ENCODE results near the gene SOAT1. TPM values are rescaled to one million over a fixed set of nuclear protein-coding genes. Genes with fewer than 3 reads are reported as not detected.

Gene SOAT1
- total RNA-seq, 2 donors from 2014 or later: 7.9 to 10.8 TPM

DNA sequence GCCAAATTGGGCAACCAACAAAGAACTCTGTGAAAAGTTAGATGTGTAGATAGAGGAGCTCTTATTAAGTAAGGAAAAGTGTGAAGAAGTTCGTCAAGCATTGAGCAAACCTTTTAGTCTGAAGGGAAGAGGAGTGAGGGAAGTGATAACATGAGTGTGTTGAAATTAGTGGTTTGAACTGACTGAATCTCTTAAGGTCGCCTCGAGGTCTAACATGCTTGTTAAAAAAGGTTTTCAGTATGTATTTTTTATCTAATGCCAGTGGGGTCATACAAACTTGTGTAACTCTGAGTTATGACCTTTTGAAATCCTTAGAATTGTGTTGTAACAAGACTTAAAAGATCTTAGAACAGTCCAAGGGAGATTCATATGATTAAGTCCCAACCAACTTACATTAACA is 34.1 kb downstream of the SOAT1 start:
- no peak for DNase-seq (ENCODE audit: low spot score)
- Histone ChIP-seq H3K9me3 (peaks cover 0 to 4% of the 10 kb centered on the region in 2 donors), H3K36me3 (peaks cover 8% of the 10 kb centered on the region), H3K4me3 (no peak overlapping the region), H3K27me3 (no peaks in the 10 kb centered on the region), H3K27ac (no peak overlapping the region), H3K4me1 (no peaks in the 10 kb centered on the region)
- TF ChIP-seq, protein P1, sequence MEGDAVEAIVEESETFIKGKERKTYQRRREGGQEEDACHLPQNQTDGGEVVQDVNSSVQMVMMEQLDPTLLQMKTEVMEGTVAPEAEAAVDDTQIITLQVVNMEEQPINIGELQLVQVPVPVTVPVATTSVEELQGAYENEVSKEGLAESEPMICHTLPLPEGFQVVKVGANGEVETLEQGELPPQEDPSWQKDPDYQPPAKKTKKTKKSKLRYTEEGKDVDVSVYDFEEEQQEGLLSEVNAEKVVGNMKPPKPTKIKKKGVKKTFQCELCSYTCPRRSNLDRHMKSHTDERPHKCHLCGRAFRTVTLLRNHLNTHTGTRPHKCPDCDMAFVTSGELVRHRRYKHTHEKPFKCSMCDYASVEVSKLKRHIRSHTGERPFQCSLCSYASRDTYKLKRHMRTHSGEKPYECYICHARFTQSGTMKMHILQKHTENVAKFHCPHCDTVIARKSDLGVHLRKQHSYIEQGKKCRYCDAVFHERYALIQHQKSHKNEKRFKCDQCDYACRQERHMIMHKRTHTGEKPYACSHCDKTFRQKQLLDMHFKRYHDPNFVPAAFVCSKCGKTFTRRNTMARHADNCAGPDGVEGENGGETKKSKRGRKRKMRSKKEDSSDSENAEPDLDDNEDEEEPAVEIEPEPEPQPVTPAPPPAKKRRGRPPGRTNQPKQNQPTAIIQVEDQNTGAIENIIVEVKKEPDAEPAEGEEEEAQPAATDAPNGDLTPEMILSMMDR (IDR thresholded peaks at IDR 0.05): no peak

DNA sequence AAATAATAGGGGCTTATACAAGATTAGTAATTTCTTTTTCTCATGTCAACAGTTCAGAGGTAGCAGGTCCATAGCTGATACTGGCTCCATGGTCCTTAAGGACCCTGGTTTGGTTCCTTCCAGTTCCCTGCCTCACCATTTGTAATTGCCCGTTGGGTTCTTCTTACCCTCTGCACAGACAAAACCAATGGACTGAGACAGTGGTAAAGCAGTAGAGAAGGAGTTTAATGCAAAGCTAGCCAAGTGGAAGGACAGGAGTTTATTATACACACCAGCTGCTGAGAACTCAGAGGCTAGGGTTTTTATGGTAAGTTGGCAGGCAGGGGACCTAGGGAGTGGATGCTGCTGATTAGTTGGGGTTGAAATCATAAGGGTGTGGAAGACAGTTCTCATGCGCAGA is 36.3 kb downstream of the SOAT1 start:
- Histone ChIP-seq H3K27ac (no peak overlapping the region), H3K9me3 (peaks cover 0 to 4% of the 10 kb centered on the region in 2 donors), H3K36me3 (no peaks in the 10 kb centered on the region), H3K27me3 (no peaks in the 10 kb centered on the region), H3K4me3 (no peak overlapping the region), H3K4me1 (no peaks in the 10 kb centered on the region)
- no peak for DNase-seq (ENCODE audit: low spot score)
- TF ChIP-seq, protein P1 (IDR thresholded peaks at IDR 0.05): no peak

DNA sequence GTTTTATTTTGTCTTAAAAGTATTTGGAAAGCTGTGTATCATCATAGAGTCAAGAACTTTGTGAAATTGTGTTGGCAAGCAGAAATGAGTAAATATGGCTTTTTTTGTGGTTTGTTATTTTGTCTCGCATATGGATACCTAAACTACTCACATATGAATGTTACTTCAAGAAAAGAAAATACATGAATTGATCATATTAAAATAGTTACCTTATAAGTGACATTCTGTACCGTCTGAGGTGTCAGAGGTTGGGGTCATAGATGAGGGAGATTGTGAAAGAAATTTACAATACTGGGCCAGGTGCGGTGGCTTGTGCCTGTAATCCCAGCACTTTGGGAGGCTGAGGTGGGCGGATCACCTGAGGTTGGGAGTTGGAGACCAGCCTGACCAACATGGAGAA is 40.8 kb downstream of the SOAT1 start:
- Histone ChIP-seq H3K4me1 (no peaks in the 10 kb centered on the region), H3K27ac (no peak overlapping the region), H3K36me3 (no peaks in the 10 kb centered on the region), H3K4me3 (no peak overlapping the region), H3K27me3 (no peaks in the 10 kb centered on the region), H3K9me3 (peaks cover 0 to 4% of the 10 kb centered on the region in 2 donors)
- DNase-seq (ENCODE audit: low spot score): no peak
- TF ChIP-seq, protein P1 (IDR thresholded peaks at IDR 0.05): no peak

DNA sequence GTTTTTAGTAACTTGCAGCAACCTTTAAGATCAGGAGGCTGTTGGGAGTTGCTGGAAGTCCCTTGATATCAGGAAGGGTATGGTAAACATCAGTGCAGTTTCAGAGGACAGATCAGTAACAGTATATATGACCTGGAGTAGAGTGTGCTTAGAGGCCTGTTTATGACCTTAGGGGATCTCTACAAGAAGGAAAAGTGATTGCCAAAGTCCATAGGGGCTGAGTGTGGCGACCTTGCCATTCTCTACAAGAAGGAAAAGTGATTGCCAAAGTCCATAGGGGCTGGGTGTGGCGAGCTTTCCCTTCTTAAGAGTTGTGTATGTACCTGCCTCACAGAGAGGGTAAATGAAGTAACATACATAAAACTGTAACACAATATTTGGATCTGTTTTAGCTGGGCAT is 43.7 kb downstream of the SOAT1 start:
- Histone ChIP-seq H3K4me1 (no peaks in the 10 kb centered on the region), H3K27me3 (no peaks in the 10 kb centered on the region), H3K4me3 (no peak overlapping the region), H3K9me3 (no peaks in the 10 kb centered on the region), H3K36me3 (peaks cover 6% of the 10 kb centered on the region), H3K27ac (no peak overlapping the region)
- no peak for DNase-seq (ENCODE audit: low spot score)
- TF ChIP-seq, protein P1 (IDR thresholded peaks at IDR 0.05): no peak

DNA sequence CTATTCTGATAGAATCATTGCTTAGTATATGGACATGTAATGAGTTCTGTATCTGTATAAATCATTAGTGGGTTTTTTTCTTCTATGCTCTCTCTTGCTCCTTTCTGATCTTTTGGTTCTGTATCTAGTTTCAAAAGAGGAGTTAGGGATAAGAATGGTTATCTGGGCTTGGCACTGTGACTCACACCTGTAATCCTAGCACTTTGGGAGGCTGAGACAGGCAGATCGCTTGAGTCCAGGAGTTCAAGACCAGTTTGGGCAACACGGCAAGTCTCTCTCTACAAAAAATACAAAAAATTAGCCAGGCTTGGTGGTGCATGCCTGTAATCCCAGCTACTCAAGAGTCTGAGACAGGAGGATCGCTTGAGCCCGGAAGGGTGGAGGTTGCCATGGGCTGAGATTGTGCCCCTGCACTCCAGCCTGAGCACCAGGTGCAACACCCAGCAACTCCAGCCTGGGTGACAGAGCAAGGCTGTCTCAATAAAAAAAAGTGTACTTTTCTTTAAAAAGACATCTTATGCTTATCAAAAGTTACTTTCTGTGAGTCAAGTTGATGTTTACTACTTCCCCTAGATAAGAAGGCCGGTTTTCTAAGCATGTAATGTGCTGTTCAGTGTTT is 44.5 kb downstream of the SOAT1 start:
- DNase-seq (ENCODE audit: low spot score): no peak
- H3K36me3 ChIP-seq: peaks cover 6% of the 10 kb centered on the region
- TF ChIP-seq, protein P1 (IDR thresholded peaks at IDR 0.05): no peak

DNA sequence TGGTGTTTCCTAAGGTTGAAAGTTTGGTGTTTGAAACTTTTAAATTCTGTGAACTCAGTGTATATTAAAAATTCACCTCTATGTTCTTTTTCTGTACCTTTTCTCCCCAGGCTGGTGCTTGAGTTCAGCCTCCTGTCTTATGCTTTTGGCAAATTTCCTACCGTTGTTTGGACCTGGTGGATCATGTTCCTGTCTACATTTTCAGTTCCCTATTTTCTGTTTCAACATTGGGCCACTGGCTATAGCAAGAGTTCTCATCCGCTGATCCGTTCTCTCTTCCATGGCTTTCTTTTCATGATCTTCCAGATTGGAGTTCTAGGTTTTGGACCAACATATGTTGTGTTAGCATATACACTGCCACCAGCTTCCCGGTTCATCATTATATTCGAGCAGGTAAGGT is 47.3 kb downstream of the SOAT1 start:
- H3K36me3 ChIP-seq: peaks cover 18% of the 10 kb centered on the region
- TF ChIP-seq, protein P1 (IDR thresholded peaks at IDR 0.05): no peak
- no peaks in the 10 kb centered on the region for H3K27me3 ChIP-seq
- no peaks in the 10 kb centered on the region for H3K4me1 ChIP-seq
- H3K4me3 ChIP-seq: no peak overlapping the region
- H3K27ac ChIP-seq: no peak overlapping the region
- no peaks in the 10 kb centered on the region for H3K9me3 ChIP-seq
- DNase-seq (ENCODE audit: low spot score): no peak

More for the DNA sequence above, 44.5 kb downstream of the SOAT1 start:
- no peaks in the 10 kb centered on the region for H3K27me3 ChIP-seq
- no peaks in the 10 kb centered on the region for H3K4me1 ChIP-seq
- no peaks in the 10 kb centered on the region for H3K9me3 ChIP-seq
- H3K4me3 ChIP-seq: no peak overlapping the region
- H3K27ac ChIP-seq: no peak overlapping the region

Measured in right atrium auricular region (tissue), 2 donors.